ENCODE measurements around the gene PTPN20.

PTPN20 gene

GRCh38 chr10:47024046-47024322, 112.8 kb downstream of the PTPN20 start:
- POLR2A ChIA-PET: no interaction called here
- DNase-seq (ENCODE audit: low read depth, low spot score): no peak
- TF ChIP-seq CTCF (IDR thresholded peaks at IDR 0.05; ENCODE audit: insufficient read depth, low read length, missing control alignments): no peak
- CTCF ChIA-PET: interaction anchor here (0.8 to 5.8 kb wide), 22 partner anchors 8 to 330 kb away, joined by 3 to 81 read pairs (median 6); partner anchors contain the start of gene GDF10
- no peak overlapping the region for H3K4me3 ChIP-seq (ENCODE audit: low read depth, low read length)

- no peak overlapping the region for H3K4me3 ChIP-seq (ENCODE audit: low read depth, low read length)
- DNase-seq (ENCODE audit: low read depth, low spot score): no peak
- POLR2A ChIA-PET: no interaction called here
- CTCF ChIA-PET: interaction anchor here (0.8 to 5.8 kb wide), 34 partner anchors 8 to 411 kb away, joined by 3 to 81 read pairs (median 4); partner anchors contain the start of gene GDF10
- peak; percentile 86 for TF ChIP-seq CTCF (IDR thresholded peaks at IDR 0.05; ENCODE audit: insufficient read depth, low read length, missing control alignments)
Observed at GRCh38 chr10:47024399-47025252, 113.4 kb downstream of the PTPN20 start.

GRCh38 chr10:47025253-47025539, 114.0 kb downstream of the PTPN20 start:
- ChIA-PET CTCF (interaction anchor here (1.1 to 5.8 kb wide), 29 partner anchors 8 to 410 kb away, joined by 3 to 81 read pairs (median 5); partner anchors contain the start of gene GDF10), POLR2A (no interaction called here)
- no peak for TF ChIP-seq CTCF (IDR thresholded peaks at IDR 0.05; ENCODE audit: insufficient read depth, low read length, missing control alignments)
- DNase-seq (ENCODE audit: low read depth, low spot score): no peak
- no peak overlapping the region for H3K4me3 ChIP-seq (ENCODE audit: low read depth, low read length)

- POLR2A ChIA-PET: no interaction called here
- no peak for TF ChIP-seq CTCF (IDR thresholded peaks at IDR 0.05; ENCODE audit: insufficient read depth, low read length, missing control alignments)
- no peak for DNase-seq (ENCODE audit: low read depth, low spot score)
- no peak overlapping the region for H3K4me3 ChIP-seq (ENCODE audit: low read depth, low read length)
- CTCF ChIA-PET: interaction anchor here (1.1 to 5.8 kb wide), 21 partner anchors 8 to 410 kb away, joined by 3 to 81 read pairs (median 6); partner anchors contain the start of gene GDF10
Observed at GRCh38 chr10:47025540-47026300, 114.5 kb downstream of the PTPN20 start.

- no peak for DNase-seq (ENCODE audit: low read depth, low spot score)
- CTCF ChIA-PET: interaction anchor here (1.5 to 5.8 kb wide), 6 partner anchors 20 to 305 kb away, joined by 3 to 81 read pairs (median 16); no protein-coding TSS in a partner anchor
- no peak for TF ChIP-seq CTCF (IDR thresholded peaks at IDR 0.05; ENCODE audit: insufficient read depth, low read length, missing control alignments)
- no peak overlapping the region for H3K4me3 ChIP-seq (ENCODE audit: low read depth, low read length)
- POLR2A ChIA-PET: no interaction called here
Observed at GRCh38 chr10:47026301-47027107, 115.3 kb downstream of the PTPN20 start.

All from AG04449 (cell line).